HepG2 (cell line): Measurements from ENCODE around the gene CDC20B.

Source experiments
- AGO1 ChIP-seq: fragments of 200-400 bp; formaldehyde crosslinking; IDR thresholded peaks from 2 replicates; pipeline ENCODE4 v1.6.1; 2017; ENCODE audit warnings: mild to moderate bottlenecking, low read depth, low read length, moderate library complexity; ENCODE audit not compliant: poor library complexity, severe bottlenecking
- CTCF ChIP-seq: sonication (generic); formaldehyde crosslinking; IDR thresholded peaks from 2 replicates; pipeline ENCODE4 v1.5.0; 2020; ENCODE audit warnings: mild to moderate bottlenecking, missing genetic modification reagents, moderate library complexity
- DPF2 ChIP-seq: sonication (generic); formaldehyde crosslinking; IDR thresholded peaks from 2 replicates; pipeline ENCODE4 v1.4.0; 2020; ENCODE audit warnings: mild to moderate bottlenecking, low read depth, missing genetic modification reagents, borderline replicate concordance
- EP300 ChIP-seq, 3 experiments: sonication (generic) in 1 of 3; formaldehyde crosslinking in 1 of 3; IDR thresholded peaks; 2 replicates each; pipeline versions ENCODE4 v1.5.1 to v1.6.1; 2011 to 2020; ENCODE audit warnings: low read depth in 2 of 3, low read length in 2 of 3, borderline replicate concordance in 1 of 3, improper control_type of control experiment in 1 of 3, mild to moderate bottlenecking in 1 of 3, missing genetic modification reagents in 1 of 3, moderate library complexity in 1 of 3
- EZH2 ChIP-seq: conservative IDR thresholded peaks from 2 replicates; pipeline ENCODE4 v1.6.1; 2012; ENCODE audit warnings: mild to moderate bottlenecking, low read depth, low read length, moderate library complexity
- JARID2 ChIP-seq: sonication (generic); formaldehyde crosslinking; IDR thresholded peaks from 2 replicates; pipeline ENCODE4 v1.8.1; 2023; ENCODE audit warnings: missing genetic modification reagents, inconsistent platforms; ENCODE audit not compliant: insufficient replicate concordance
- MAFK ChIP-seq, 2 experiments: IDR thresholded peaks in 1 of 2; conservative IDR thresholded peaks in 1 of 2; 2 replicates each; pipeline ENCODE4 v1.6.1; 2011; ENCODE audit warnings: improper control_type of control experiment in 2 of 2, low read length in 2 of 2
- POLR2AphosphoS5 ChIP-seq: IDR thresholded peaks from 2 replicates; pipeline ENCODE4 v1.6.1; 2012; ENCODE audit warnings: low read depth, low read length
- RAD21 ChIP-seq: fragments of 450-650 bp; formaldehyde crosslinking; IDR thresholded peaks from 2 replicates; pipeline ENCODE4 v1.5.0; 2020; ENCODE audit warnings: mild to moderate bottlenecking
- SIN3B ChIP-seq: fragments of 150-350 bp; IDR thresholded peaks from 2 replicates; pipeline ENCODE4 v1.6.1; 2014; ENCODE audit warnings: low read length
- TEAD2 ChIP-seq: sonication (generic); formaldehyde crosslinking; IDR thresholded peaks from 2 replicates; pipeline ENCODE4 v1.9.0; 2021; ENCODE audit warnings: missing genetic modification reagents
- ZBTB4 ChIP-seq: sonication (generic); formaldehyde crosslinking; IDR thresholded peaks from 2 replicates; pipeline ENCODE4 v1.4.0; 2020; ENCODE audit warnings: missing genetic modification reagents, mild to moderate bottlenecking, borderline replicate concordance
- ZC3H4 ChIP-seq: sonication (generic); formaldehyde crosslinking; IDR thresholded peaks from 2 replicates; pipeline ENCODE4 v1.4.0; 2020; ENCODE audit warnings: missing genetic modification reagents, borderline replicate concordance
- ZNF260 ChIP-seq: sonication (generic); formaldehyde crosslinking; IDR thresholded peaks from 2 replicates; pipeline ENCODE4 v1.4.0; 2020; ENCODE audit warnings: missing genetic modification reagents, low read depth, mild to moderate bottlenecking, borderline replicate concordance

- no peak for TF ChIP-seq POLR2AphosphoS5
- TF ChIP-seq TEAD2 (CRISPR knock-in tag): no peak
- TF ChIP-seq ZBTB4: no peak
- no peak for TF ChIP-seq CTCF
- TF ChIP-seq ZNF260 (CRISPR knock-in tag): no peak
- TF ChIP-seq JARID2 (CRISPR knock-in tag): no peak
- no peak for TF ChIP-seq MAFK (conservative IDR thresholded peaks at IDR 0.05 in 1 of 2, IDR thresholded peaks at IDR 0.05 in 1 of 2; ENCODE audit: low read length in 2 of 2)
- no peak for TF ChIP-seq SIN3B
- no peak for TF ChIP-seq ZC3H4 (CRISPR knock-in tag)
- TF ChIP-seq AGO1: no peak
- no peak for TF ChIP-seq EZH2
- no peak for TF ChIP-seq EP300 (IDR thresholded peaks at IDR 0.05; ENCODE audit: low read depth in 2 of 2, low read length in 2 of 2)
- TF ChIP-seq EP300 (CRISPR knock-in tag; IDR thresholded peaks at IDR 0.05; ENCODE audit: borderline replicate concordance): no peak
- no peak for TF ChIP-seq RAD21
- no peak for TF ChIP-seq DPF2
Measured at GRCh38 chr5:55143624-55144023, 29.4 kb downstream of the CDC20B start.
